GM12875 (cell line): ENCODE measurements around the gene ENTPD2.
A peak's percentile ranks its signal among the peaks of the same experiment; 100 is the strongest.

Source experiments
- H3K4me3 ChIP-seq: one replicate; pipeline ENCODE4 v1.5.1; 2011; ENCODE audit warnings: low read depth, low read length, control low read depth
- CTCF ChIP-seq: IDR thresholded peaks from 2 replicates; pipeline ENCODE4 v1.5.1; 2011; ENCODE audit warnings: low read depth, mild to moderate bottlenecking, control low read depth, inconsistent platforms, low read length, moderate library complexity, borderline replicate concordance; ENCODE audit not compliant: insufficient read depth

ENTPD2 gene

DNA sequence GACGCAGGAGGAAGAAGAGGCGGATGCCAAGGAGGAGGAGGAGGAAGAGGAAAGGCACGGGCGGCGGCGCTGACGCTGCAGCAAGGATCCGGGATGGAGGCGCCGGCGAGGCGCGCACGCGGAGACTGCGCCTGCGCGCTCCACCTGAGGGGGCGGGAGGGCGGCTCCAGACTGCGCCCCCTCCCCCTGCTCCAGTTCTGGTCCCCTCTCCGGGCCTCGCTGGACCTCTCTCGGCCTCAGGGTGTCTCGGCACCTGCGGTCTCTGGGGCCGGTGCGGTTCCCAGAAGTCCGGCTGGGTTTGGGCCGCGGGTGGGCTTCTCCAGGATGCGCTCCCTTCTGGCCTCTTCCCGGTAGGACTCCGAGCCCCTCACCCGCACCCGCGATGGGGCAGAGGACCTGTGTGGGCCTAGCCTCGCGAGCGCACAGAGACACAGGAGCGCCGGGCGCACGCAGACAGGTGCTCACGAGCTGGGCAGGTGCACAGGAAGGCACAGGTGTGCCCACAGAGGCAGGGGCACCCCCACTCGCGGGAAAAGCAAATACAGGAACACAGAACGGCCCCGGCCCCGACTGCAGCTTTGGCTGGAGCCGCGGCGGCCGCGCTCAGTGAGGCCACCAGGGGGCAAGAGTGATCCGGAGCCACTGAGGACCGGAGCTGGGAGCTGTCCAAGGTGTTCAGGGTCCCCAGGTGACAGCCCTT lies 7.6 kb downstream of the ENTPD2 start, which contains the start of gene NPDC1:
TSS of gene NPDC1 (minus strand) at position 90 of the 700 bp plus-strand sequence. CDS start 188 bp downstream, outside the sequence.
- no peak within 1 kb of the TSS for H3K4me3 ChIP-seq

DNA sequence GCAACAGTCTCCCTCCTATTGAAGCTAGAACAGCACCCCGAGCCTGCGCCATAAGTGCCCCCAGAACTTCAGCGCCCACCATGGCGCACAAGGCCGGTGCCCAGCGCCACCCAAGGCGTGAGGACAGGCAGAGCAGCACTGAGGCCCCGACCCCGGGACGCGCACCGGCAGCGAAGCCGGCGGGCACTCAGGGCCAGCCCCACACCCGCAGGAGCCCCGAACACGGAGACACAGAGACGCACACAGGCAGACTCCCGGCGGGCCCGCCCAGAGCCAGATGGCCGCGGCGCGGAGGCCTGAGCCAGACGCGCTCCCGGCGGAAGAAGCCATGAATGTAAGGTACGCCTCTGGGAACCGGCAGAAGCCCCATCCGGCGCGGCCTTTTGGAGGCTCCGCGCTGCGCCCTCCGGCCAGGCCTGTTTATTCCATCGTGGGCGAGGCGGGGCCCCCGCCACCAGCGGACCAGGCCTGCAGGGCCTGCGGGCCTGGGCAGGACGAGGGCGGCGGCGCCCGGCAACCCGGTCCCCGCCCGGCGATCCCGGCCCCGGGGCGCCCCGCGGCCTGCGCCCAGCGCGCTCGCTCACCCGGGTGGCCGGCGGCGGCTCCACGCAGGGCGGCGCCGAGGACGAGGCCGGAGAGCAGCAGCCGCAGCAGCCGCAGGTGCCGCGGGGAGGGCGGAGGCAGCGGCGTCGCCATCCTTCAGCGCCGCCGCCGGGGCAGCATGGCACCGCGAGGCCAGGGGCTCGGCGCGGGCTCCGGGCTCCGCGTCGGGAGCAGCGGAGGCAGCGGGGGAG lies 8.4 kb downstream of the ENTPD2 start:
- TF ChIP-seq CTCF = no peak
- no peak overlapping the region for H3K4me3 ChIP-seq

More for the DNA sequence above, 7.6 kb downstream of the ENTPD2 start, which contains the start of gene NPDC1:
- TF ChIP-seq CTCF = peak; percentile 92

DNA sequence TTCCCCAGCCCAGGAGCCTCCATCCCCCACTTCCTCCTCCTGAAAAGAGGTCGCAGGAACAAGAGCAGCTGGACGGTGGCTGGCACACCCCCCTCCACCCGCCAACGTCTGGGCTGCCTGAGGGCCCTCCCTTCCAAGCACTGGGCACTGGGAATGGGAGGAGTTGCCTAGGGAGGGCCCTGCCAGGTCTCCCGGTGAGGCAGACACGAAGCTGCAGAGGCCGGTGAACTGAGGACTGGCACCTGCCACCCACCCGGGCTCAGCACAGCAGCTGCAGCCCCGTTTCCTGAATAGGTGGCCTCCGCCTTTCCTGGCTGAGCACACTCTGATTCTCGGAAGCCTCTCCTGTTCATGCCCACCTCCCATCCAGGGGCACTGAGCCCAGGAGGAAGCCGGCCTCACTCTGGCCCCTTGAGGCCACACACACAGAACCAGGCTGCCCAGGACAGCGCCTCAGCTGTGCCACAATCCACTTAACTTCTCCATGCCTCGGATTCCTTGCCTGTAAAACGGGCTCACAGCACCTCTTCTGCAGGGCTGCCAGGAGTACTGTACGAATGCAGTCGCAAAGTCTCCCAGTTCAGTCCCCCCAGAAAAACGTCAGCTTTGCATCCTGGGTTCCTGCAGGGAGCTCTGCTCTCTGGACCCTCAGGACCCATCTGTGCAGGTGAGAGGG lies 9.2 kb downstream of the ENTPD2 start:
- TF ChIP-seq CTCF = no peak
- H3K4me3 ChIP-seq = no peak overlapping the region

- TF ChIP-seq CTCF = no peak
- H3K4me3 ChIP-seq = no peak overlapping the region
These were observed 9.8 kb downstream of the ENTPD2 start for GRCh38 chr9:137044037-137044436.

DNA sequence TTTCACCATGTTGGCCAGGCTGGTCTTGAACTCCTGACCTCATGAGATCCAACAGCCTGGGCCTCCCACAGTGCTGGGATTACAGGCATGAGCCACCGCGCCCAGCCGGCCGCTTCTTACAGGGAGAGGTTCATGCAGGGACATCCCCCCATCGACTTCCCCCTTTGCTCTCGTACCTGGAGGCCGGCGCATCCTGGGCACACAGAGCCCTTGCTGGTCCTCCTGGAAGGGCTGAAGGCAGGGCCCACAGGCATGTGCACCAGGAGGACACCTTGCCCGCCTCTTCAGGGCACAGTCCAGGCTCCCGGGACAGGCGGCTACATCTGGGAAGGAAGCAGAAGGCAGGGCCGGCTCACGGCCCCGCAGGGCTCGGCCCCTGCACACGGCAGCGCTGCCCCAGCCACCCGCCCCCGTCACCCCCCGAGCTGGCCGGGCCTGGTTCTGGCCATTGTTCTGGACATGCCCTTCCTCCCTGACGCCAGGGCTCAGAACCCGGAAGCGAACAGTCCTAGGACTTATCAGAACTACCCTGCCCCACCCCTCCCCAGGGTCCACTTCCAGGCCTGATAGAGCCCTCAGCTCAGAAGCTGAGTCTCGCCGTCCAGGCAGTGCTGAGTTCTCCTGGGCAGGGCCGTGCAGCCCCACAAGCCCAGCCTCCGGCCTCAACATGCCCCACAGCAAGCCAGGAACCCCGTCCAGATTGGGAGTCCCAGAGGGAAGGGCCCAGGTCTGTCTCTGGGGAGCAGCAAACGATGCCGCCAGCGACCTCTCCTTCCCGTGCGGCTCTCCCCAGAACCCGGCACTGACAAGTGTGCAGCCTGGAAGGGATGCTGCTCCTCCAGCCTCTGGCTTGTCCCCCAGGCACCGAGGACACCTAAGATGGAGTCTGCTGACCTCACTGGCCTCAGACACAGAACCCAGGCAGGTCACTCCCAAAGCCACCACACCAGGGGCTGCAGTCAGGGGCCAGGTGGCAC lies 10.8 kb downstream of the ENTPD2 start:
- no peak for TF ChIP-seq CTCF
- no peak overlapping the region for H3K4me3 ChIP-seq

DNA sequence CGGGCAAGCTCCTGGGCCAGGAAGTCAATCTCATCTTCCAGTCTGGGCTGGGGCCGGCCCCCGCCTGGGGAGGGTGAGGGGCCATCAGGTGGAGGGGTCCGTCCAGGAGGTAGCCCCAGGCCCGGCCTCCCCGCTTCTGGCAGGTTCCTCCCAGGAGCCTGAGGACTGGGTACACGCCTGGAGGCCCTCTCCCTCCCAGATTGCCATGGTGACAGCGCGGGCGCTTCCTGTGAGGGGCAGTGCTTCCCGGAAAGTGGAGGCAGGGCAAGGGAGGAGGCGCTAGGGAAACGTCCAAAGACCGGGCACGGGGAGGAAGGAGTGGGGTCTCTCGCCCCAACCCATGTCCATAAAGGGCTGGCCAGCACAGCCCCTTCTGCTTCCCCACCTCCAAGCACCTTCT lies 12.7 kb downstream of the ENTPD2 start:
- TF ChIP-seq CTCF = no peak
- no peak overlapping the region for H3K4me3 ChIP-seq
